CD14-positive monocyte (primary cell): Measurements from ENCODE around the gene COL25A1. TPM values are rescaled to one million over a fixed set of nuclear protein-coding genes. Genes with fewer than 3 reads are reported as not detected.

Experiments used
- DNase-seq, 3 donors: peaks; one replicate each; pipeline ENCODE4 v3.0.0-alpha.2; 2011 to 2022
- H2AFZ ChIP-seq: 2 replicates; pipeline ENCODE4 v1.6.0; 2012; ENCODE audit warnings: mild to moderate bottlenecking, low read depth, low read length, inconsistent platforms; ENCODE audit not compliant: insufficient read depth, poor library complexity, severe bottlenecking
- H3K27ac ChIP-seq, 2 donors: 1 replicate in 1 of 2; 2 replicates in 1 of 2; pipeline ENCODE4 v1.5.1; 2012 to 2013; ENCODE audit warnings: low read length in 2 of 2, control low read depth in 1 of 2, inconsistent platforms in 1 of 2, low read depth in 1 of 2, mild to moderate bottlenecking in 1 of 2
- H3K27me3 ChIP-seq, 2 donors: one replicate each; pipeline versions ENCODE4 v1.6.0 to v1.6.1; 2011 to 2013; ENCODE audit warnings: low read length in 2 of 2; ENCODE audit not compliant: control insufficient read depth in 2 of 2, insufficient read depth in 2 of 2
- H3K36me3 ChIP-seq, 2 donors: replicated peaks in 1 of 2; 1 replicate in 1 of 2; 2 replicates in 1 of 2; pipeline versions ENCODE4 v1.5.1 to v1.6.1; 2012 to 2013; ENCODE audit warnings: low read length in 2 of 2, control low read depth in 1 of 2, inconsistent platforms in 1 of 2, mild to moderate bottlenecking in 1 of 2; ENCODE audit not compliant: insufficient read depth in 2 of 2, control insufficient read depth in 1 of 2
- H3K4me1 ChIP-seq, 2 donors: 1 replicate in 1 of 2; 2 replicates in 1 of 2; pipeline versions ENCODE4 v1.5.1 to v1.6.1; 2012 to 2013; ENCODE audit warnings: low read length in 2 of 2, control low read depth in 1 of 2, inconsistent platforms in 1 of 2, mild to moderate bottlenecking in 1 of 2, moderate library complexity in 1 of 2; ENCODE audit not compliant: insufficient read depth in 2 of 2, control insufficient read depth in 1 of 2
- H3K4me2 ChIP-seq: replicated peaks from 2 replicates; pipeline ENCODE3; 2012; ENCODE audit warnings: low read length, moderate library complexity, mild to moderate bottlenecking; ENCODE audit not compliant: poor library complexity, severe bottlenecking; ENCODE audit errors: extremely low read depth
- H3K4me3 ChIP-seq, 3 experiments: fragments of 200-600 bp in 1 of 3; sonication (generic) in 1 of 3; replicated peaks in 1 of 3; 1 replicate in 2 of 3; 2 replicates in 1 of 3; pipeline ENCODE4 v1.5.1; 2011 to 2013; ENCODE audit warnings: low read length in 3 of 3, mild to moderate bottlenecking in 3 of 3, control low read depth in 2 of 3, low read depth in 2 of 3, inconsistent platforms in 1 of 3, moderate library complexity in 1 of 3
- H3K79me2 ChIP-seq: 2 replicates; pipeline ENCODE4 v1.6.0; 2012; ENCODE audit warnings: mild to moderate bottlenecking, control low read depth, inconsistent platforms, low read length, moderate library complexity; ENCODE audit not compliant: insufficient read depth
- H3K9ac ChIP-seq: 2 replicates; pipeline ENCODE4 v1.6.0; 2017; ENCODE audit warnings: low read length, mild to moderate bottlenecking; ENCODE audit not compliant: insufficient read depth, poor library complexity, severe bottlenecking
- H3K9me3 ChIP-seq, 2 donors: replicated peaks in 1 of 2; 1 replicate in 1 of 2; 2 replicates in 1 of 2; pipeline versions ENCODE4 v1.5.1 to v1.6.1; 2012 to 2013; ENCODE audit warnings: low read length in 2 of 2, control low read depth in 1 of 2; ENCODE audit not compliant: control insufficient read depth in 1 of 2, insufficient read depth in 1 of 2
- H4K20me1 ChIP-seq: 2 replicates; pipeline ENCODE4 v1.6.0; 2012; ENCODE audit warnings: mild to moderate bottlenecking, low read length, control low read depth, moderate library complexity; ENCODE audit not compliant: insufficient read depth
- H3K27ac Mint-ChIP-seq, 7 donors: one replicate each; pipeline ENCODE4 v1.8.0; 2020; ENCODE audit warnings: mild to moderate bottlenecking in 7 of 7, mixed read lengths in 7 of 7, moderate library complexity in 6 of 7, inconsistent platforms in 2 of 7
- H3K27me3 Mint-ChIP-seq, 3 donors: one replicate each; pipeline ENCODE4 v1.8.0; 2021 to 2022; ENCODE audit warnings: low read depth in 3 of 3, mild to moderate bottlenecking in 3 of 3, mixed read lengths in 3 of 3, moderate library complexity in 3 of 3, inconsistent platforms in 1 of 3
- H3K36me3 Mint-ChIP-seq, 2 donors: one replicate each; pipeline ENCODE4 v1.8.0; 2020; ENCODE audit warnings: mixed read lengths in 2 of 2, inconsistent platforms in 1 of 2, mild to moderate bottlenecking in 1 of 2
- H3K4me1 Mint-ChIP-seq: one replicate; pipeline ENCODE4 v1.8.0; 2020; ENCODE audit warnings: mild to moderate bottlenecking, mixed read lengths
- H3K4me3 Mint-ChIP-seq, 2 donors: one replicate each; pipeline ENCODE4 v1.8.0; 2020; ENCODE audit warnings: mild to moderate bottlenecking in 2 of 2, mixed read lengths in 2 of 2, moderate library complexity in 1 of 2
- H3K9me3 Mint-ChIP-seq, 7 donors: one replicate each; pipeline ENCODE4 v1.8.0; 2020 to 2022; ENCODE audit warnings: mixed read lengths in 7 of 7, mild to moderate bottlenecking in 6 of 7, moderate library complexity in 6 of 7, inconsistent platforms in 2 of 7
- CTCF ChIP-seq: fragments of 200-600 bp; IDR thresholded peaks from one replicate; pipeline ENCODE4 v1.8.0; 2022; ENCODE audit warnings: antibody characterized with exemption, mild to moderate bottlenecking
- WGBS: methylation state at CpG from one replicate; pipeline ENCODE4 v1.1.5; 2013; ENCODE audit warnings: missing lambda C conversion rate; ENCODE audit not compliant: insufficient coverage; 5-methylcytosine and 5-hydroxymethylcytosine counted together
- intact Hi-C, 2 donors: fragments of 100-400 bp; cut with micrococcal nuclease; formaldehyde crosslinking; loops; one replicate each; pipeline versions ENCODE4 v1.15.0 to v1.15.1; 2023
- polyA plus RNA-seq, 3 donors: library from polyadenylated mRNA; depleted of rRNA in 1 of 3; unstranded in 2 of 3; stranded (reverse) in 1 of 3; fragments of 300-500 nt in 2 of 3; fragments of >200 nt in 1 of 3; fragmentation: Illumina TruSeq in 2 of 3; gene quantifications; 1 replicate in 2 of 3; 2 replicates in 1 of 3; pipeline ENCODE4 v1.2.3, GENCODE V29; 2012 to 2021

The COL25A1 gene
- polyA plus RNA-seq, 3 donors = not detected

- no peaks in the 10 kb centered on the region for H3K4me1 Mint-ChIP-seq
- intact Hi-C loops = no loop called here
- H2AFZ ChIP-seq = no peak overlapping the region
- H3K9ac ChIP-seq = no peak overlapping the region
- no peaks in the 10 kb centered on the region for H3K9me3 Mint-ChIP-seq
- no peak overlapping the region for H3K4me3 ChIP-seq
- H3K4me1 ChIP-seq = no peaks in the 10 kb centered on the region
- DNase-seq = no peak
- 90% methylated on average over 7 of the region's 10 CpGs for WGBS
- no peak overlapping the region for H3K4me3 Mint-ChIP-seq
- H3K36me3 ChIP-seq = no peaks in the 10 kb centered on the region
- H3K4me2 ChIP-seq = no peak overlapping the region
- H3K27ac Mint-ChIP-seq = peak overlapping the region in 1 of 7 donors; percentile 50
- H3K27ac ChIP-seq = no peak overlapping the region
- H3K36me3 Mint-ChIP-seq = no peaks in the 10 kb centered on the region
- peaks cover 3% of the 10 kb centered on the region in 2 donors for H3K27me3 ChIP-seq
- H4K20me1 ChIP-seq = no peaks in the 10 kb centered on the region
- TF ChIP-seq CTCF = no peak
- H3K9me3 ChIP-seq = no peaks in the 10 kb centered on the region
- no peaks in the 10 kb centered on the region for H3K79me2 ChIP-seq
- peaks cover 5 to 8% (median 5%) of the 10 kb centered on the region in 3 donors for H3K27me3 Mint-ChIP-seq
These were observed 32.0 kb upstream of the COL25A1 start for GRCh38 chr4:109334129-109335105.

- no peaks in the 10 kb centered on the region for H3K9me3 Mint-ChIP-seq
These were observed 30.5 kb upstream of the COL25A1 start for GRCh38 chr4:109332926-109333464.

More at GRCh38 chr4:109332926-109333464, 30.5 kb upstream of the COL25A1 start:
- H3K9ac ChIP-seq = no peak overlapping the region
- peaks cover 3 to 6% of the 10 kb centered on the region in 2 donors for H3K27me3 ChIP-seq
- Mint-ChIP-seq H3K4me3 (no peak overlapping the region), H3K4me1 (no peaks in the 10 kb centered on the region), H3K27ac (no peak overlapping the region), H3K27me3 (peaks cover 5 to 11% (median 5%) of the 10 kb centered on the region in 3 donors), H3K36me3 (no peaks in the 10 kb centered on the region)
- DNase-seq = no peak
- H3K9me3 ChIP-seq = no peaks in the 10 kb centered on the region
- H2AFZ ChIP-seq = no peak overlapping the region
- no CpG with 5 or more reads among the region's 2 CpGs for WGBS
- H3K27ac ChIP-seq = no peak overlapping the region
- no peaks in the 10 kb centered on the region for H3K4me1 ChIP-seq
- H3K79me2 ChIP-seq = no peaks in the 10 kb centered on the region
- no peaks in the 10 kb centered on the region for H3K36me3 ChIP-seq
- H4K20me1 ChIP-seq = no peaks in the 10 kb centered on the region
- intact Hi-C loops = no loop called here
- no peak overlapping the region for H3K4me2 ChIP-seq
- TF ChIP-seq CTCF = no peak
- no peak overlapping the region for H3K4me3 ChIP-seq
